HFFc6 (cell line): Measurements from ENCODE around the gene AGAP3. TPM values are rescaled to one million over a fixed set of nuclear protein-coding genes. Genes with fewer than 3 reads are reported as not detected.

Source experiments
- DNase-seq: peaks from one replicate; pipeline ENCODE4 v3.0.0-alpha.2; 2018
- H3K27ac Mint-ChIP-seq: 2 replicates; pipeline ENCODE4 v1.8.0; 2020; ENCODE audit warnings: mild to moderate bottlenecking, mixed read lengths
- H3K27me3 Mint-ChIP-seq: 2 replicates; pipeline ENCODE4 v1.8.0; 2021; ENCODE audit warnings: mild to moderate bottlenecking, moderate library complexity, mixed read lengths; ENCODE audit not compliant: insufficient read depth
- H3K36me3 Mint-ChIP-seq: 2 replicates; pipeline ENCODE4 v1.8.0; 2021; ENCODE audit warnings: low read depth, mixed read lengths
- H3K4me1 Mint-ChIP-seq: 2 replicates; pipeline ENCODE4 v1.8.0; 2020; ENCODE audit warnings: low read depth, mixed read lengths
- H3K4me3 Mint-ChIP-seq: 2 replicates; pipeline ENCODE4 v1.8.0; 2020; ENCODE audit warnings: mild to moderate bottlenecking, moderate library complexity, mixed read lengths
- H3K9me3 Mint-ChIP-seq: 2 replicates; pipeline ENCODE4 v1.8.0; 2020; ENCODE audit warnings: mild to moderate bottlenecking, mixed read lengths
- CTCF ChIP-seq: fragments of 200-600 bp; sonication (generic); IDR thresholded peaks from 2 replicates; pipeline ENCODE4 v1.5.0; 2021; ENCODE audit warnings: antibody characterized with exemption, mild to moderate bottlenecking
- total RNA-seq, 6 experiments: library from RNA; stranded (reverse); fragmentation: NEBNext Ultra II Directional; extraction: Animal tissue kit (Norgen Biotek cat#: 25700); gene quantifications; 2 replicates in 1 of 6; 3 replicates in 5 of 6; pipeline ENCODE4 v1.2.3, GENCODE V29; 2021

The AGAP3 gene
- total RNA-seq, 6 experiments from 2014 or later, result 73.3 to 104 (median 82.2) TPM

GRCh38 chr7:151166629-151167196, 80.4 kb downstream of the AGAP3 start:
- no peak for TF ChIP-seq CTCF
- H3K27me3 Mint-ChIP-seq, result peaks cover 40% of the 10 kb centered on the region
- H3K9me3 Mint-ChIP-seq, result no peaks in the 10 kb centered on the region
- no peak overlapping the region for H3K4me3 Mint-ChIP-seq
- no peaks in the 10 kb centered on the region for H3K36me3 Mint-ChIP-seq
- peaks cover 5% of the 10 kb centered on the region; the same call in 1 of the 2 replicates for H3K4me1 Mint-ChIP-seq
- no peak overlapping the region for H3K27ac Mint-ChIP-seq
- DNase-seq, result no peak

GRCh38 chr7:151167197-151167961, 81.1 kb downstream of the AGAP3 start, which contains the start of gene GBX1:
Gene GBX1 (minus strand): TSS chr7:151167694. CDS start chr7:151167548, 146 bp downstream.
- no peaks in the 10 kb centered on the region for H3K36me3 Mint-ChIP-seq
- H3K9me3 Mint-ChIP-seq, result no peaks in the 10 kb centered on the region
- peaks cover 44% of the 10 kb centered on the region for H3K27me3 Mint-ChIP-seq
- DNase-seq, result no peak
- TF ChIP-seq CTCF, result no peak
- H3K4me3 Mint-ChIP-seq, result no peak within 1 kb of the TSS
- H3K4me1 Mint-ChIP-seq, result peaks cover 10% of the 10 kb centered on the region
- no peak within 1 kb of the TSS for H3K27ac Mint-ChIP-seq

- Mint-ChIP-seq H3K36me3 (no peaks in the 10 kb centered on the region), H3K4me1 (peaks cover 13% of the 10 kb centered on the region), H3K27ac (no peak overlapping the region), H3K27me3 (peaks cover 52% of the 10 kb centered on the region), H3K4me3 (no peak overlapping the region), H3K9me3 (no peaks in the 10 kb centered on the region)
- TF ChIP-seq CTCF, result peak; percentile 67
- DNase-seq, result no peak
These were observed 81.9 kb downstream of the AGAP3 start for GRCh38 chr7:151168003-151168786.

GRCh38 chr7:151168787-151169162, 82.5 kb downstream of the AGAP3 start:
- peaks cover 13% of the 10 kb centered on the region for H3K4me1 Mint-ChIP-seq
- H3K4me3 Mint-ChIP-seq, result no peak overlapping the region
- no peak overlapping the region for H3K27ac Mint-ChIP-seq
- H3K27me3 Mint-ChIP-seq, result peaks cover 54% of the 10 kb centered on the region
- no peak for DNase-seq
- TF ChIP-seq CTCF, result no peak
- no peaks in the 10 kb centered on the region for H3K9me3 Mint-ChIP-seq
- H3K36me3 Mint-ChIP-seq, result no peaks in the 10 kb centered on the region

- H3K4me1 Mint-ChIP-seq, result peaks cover 13% of the 10 kb centered on the region
- H3K27me3 Mint-ChIP-seq, result peaks cover 53% of the 10 kb centered on the region
- TF ChIP-seq CTCF, result peak; percentile 100
- no peak overlapping the region for H3K27ac Mint-ChIP-seq
- H3K4me3 Mint-ChIP-seq, result no peak overlapping the region; the same call in 1 of the 2 replicates
- H3K9me3 Mint-ChIP-seq, result no peaks in the 10 kb centered on the region
- DNase-seq, result peak; percentile 41
- H3K36me3 Mint-ChIP-seq, result no peaks in the 10 kb centered on the region
These were observed 86.2 kb downstream of the AGAP3 start for GRCh38 chr7:151172273-151173141.
